Vagina (tissue), 2 donors: Measurements from ENCODE around the gene SLX4.
A peak's percentile ranks its signal among the peaks of the same experiment; 100 is the strongest.

Experiments used
- POLR2A ChIP-seq, 2 donors: fragments of 450-650 bp; IDR thresholded peaks; one replicate each; pipeline ENCODE4 v1.6.1; 2017; ENCODE audit warnings: antibody characterized with exemption in 2 of 2, mild to moderate bottlenecking in 2 of 2, moderate library complexity in 2 of 2
- POLR2AphosphoS5 ChIP-seq, 2 donors: sonication (generic); formaldehyde crosslinking; IDR thresholded peaks; one replicate each; pipeline ENCODE4 v1.9.0; 2017; ENCODE audit warnings: antibody characterized with exemption in 2 of 2, mild to moderate bottlenecking in 2 of 2, low read depth in 1 of 2; ENCODE audit not compliant: insufficient read depth in 1 of 2
- TF ChIP-seq, protein P1 (sequence below), 3 experiments: fragments of 450-650 bp in 2 of 3; fragments of 200-600 bp in 1 of 3; sonication (generic) in 1 of 3; IDR thresholded peaks; one replicate each; pipeline ENCODE4 v1.5.1; 2017 to 2019; ENCODE audit warnings: antibody characterized with exemption in 3 of 3, mild to moderate bottlenecking in 2 of 3, moderate library complexity in 2 of 3

DNA sequence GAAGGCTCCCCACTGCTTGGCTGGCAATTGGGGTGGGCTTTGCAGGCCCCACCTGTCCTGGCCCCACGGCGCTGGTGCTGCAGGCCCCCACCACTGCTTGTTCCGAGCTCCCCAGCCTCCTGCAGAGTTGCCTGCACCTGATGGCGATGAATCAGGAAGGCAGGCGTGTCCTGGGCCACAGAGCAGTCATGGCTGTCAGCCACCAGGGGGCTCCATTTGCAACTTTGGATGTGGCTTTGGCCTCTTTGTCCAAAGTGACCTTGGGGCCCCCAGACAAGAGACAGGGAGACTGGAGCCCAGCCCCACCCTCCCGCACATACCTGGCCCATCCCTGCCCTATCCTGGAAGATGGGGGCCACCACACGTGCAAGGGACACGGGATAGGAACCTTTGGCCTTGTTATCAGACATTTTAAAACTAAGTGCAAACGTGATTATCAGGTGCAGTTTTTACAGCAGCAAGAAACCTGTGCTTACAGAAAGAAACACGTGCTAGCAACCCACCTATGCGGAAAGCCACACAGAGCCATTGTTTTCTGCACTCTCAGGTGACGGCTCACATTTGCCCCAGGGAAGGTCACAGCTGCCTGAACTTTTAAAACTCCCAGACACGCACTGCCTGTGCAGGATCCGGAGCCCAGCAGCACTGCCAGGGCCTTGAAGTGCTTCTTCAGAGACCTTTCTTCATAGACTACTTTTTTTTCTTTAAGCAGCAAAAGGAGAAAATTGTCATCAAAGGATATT lies 43.0 kb upstream of the SLX4 start, which contains the start of gene DNASE1:
- TF ChIP-seq, protein P1, sequence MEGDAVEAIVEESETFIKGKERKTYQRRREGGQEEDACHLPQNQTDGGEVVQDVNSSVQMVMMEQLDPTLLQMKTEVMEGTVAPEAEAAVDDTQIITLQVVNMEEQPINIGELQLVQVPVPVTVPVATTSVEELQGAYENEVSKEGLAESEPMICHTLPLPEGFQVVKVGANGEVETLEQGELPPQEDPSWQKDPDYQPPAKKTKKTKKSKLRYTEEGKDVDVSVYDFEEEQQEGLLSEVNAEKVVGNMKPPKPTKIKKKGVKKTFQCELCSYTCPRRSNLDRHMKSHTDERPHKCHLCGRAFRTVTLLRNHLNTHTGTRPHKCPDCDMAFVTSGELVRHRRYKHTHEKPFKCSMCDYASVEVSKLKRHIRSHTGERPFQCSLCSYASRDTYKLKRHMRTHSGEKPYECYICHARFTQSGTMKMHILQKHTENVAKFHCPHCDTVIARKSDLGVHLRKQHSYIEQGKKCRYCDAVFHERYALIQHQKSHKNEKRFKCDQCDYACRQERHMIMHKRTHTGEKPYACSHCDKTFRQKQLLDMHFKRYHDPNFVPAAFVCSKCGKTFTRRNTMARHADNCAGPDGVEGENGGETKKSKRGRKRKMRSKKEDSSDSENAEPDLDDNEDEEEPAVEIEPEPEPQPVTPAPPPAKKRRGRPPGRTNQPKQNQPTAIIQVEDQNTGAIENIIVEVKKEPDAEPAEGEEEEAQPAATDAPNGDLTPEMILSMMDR (IDR thresholded peaks at IDR 0.05), result peak in 2 of 3 experiments; percentile 18 to 49
- TF ChIP-seq POLR2A (IDR thresholded peaks at IDR 0.05) (no peak), POLR2AphosphoS5 (IDR thresholded peaks at IDR 0.05; ENCODE audit: insufficient read depth in 1 of 2, low read depth in 1 of 2) (no peak)
